HFFc6 (cell line): Measurements from ENCODE around the gene KRT82. TPM values are rescaled to one million over a fixed set of nuclear protein-coding genes. Genes with fewer than 3 reads are reported as not detected.

Experiments used
- DNase-seq: peaks from one replicate; pipeline ENCODE4 v3.0.0-alpha.2; 2018
- H3K27ac Mint-ChIP-seq: 2 replicates; pipeline ENCODE4 v1.8.0; 2020; ENCODE audit warnings: mild to moderate bottlenecking, mixed read lengths
- H3K27me3 Mint-ChIP-seq: 2 replicates; pipeline ENCODE4 v1.8.0; 2021; ENCODE audit warnings: mild to moderate bottlenecking, moderate library complexity, mixed read lengths; ENCODE audit not compliant: insufficient read depth
- H3K36me3 Mint-ChIP-seq: 2 replicates; pipeline ENCODE4 v1.8.0; 2021; ENCODE audit warnings: low read depth, mixed read lengths
- H3K4me1 Mint-ChIP-seq: 2 replicates; pipeline ENCODE4 v1.8.0; 2020; ENCODE audit warnings: low read depth, mixed read lengths
- H3K4me3 Mint-ChIP-seq: 2 replicates; pipeline ENCODE4 v1.8.0; 2020; ENCODE audit warnings: mild to moderate bottlenecking, moderate library complexity, mixed read lengths
- H3K9me3 Mint-ChIP-seq: 2 replicates; pipeline ENCODE4 v1.8.0; 2020; ENCODE audit warnings: mild to moderate bottlenecking, mixed read lengths
- total RNA-seq, 6 experiments: library from RNA; stranded (reverse); fragmentation: NEBNext Ultra II Directional; extraction: Animal tissue kit (Norgen Biotek cat#: 25700); gene quantifications; 2 replicates in 1 of 6; 3 replicates in 5 of 6; pipeline ENCODE4 v1.2.3, GENCODE V29; 2021
- TF ChIP-seq, protein P1 (sequence below): fragments of 200-600 bp; sonication (generic); IDR thresholded peaks from 2 replicates; pipeline ENCODE4 v1.5.0; 2021; ENCODE audit warnings: antibody characterized with exemption, mild to moderate bottlenecking

The KRT82 gene
- total RNA-seq, 6 experiments from 2014 or later, result not detected

DNA sequence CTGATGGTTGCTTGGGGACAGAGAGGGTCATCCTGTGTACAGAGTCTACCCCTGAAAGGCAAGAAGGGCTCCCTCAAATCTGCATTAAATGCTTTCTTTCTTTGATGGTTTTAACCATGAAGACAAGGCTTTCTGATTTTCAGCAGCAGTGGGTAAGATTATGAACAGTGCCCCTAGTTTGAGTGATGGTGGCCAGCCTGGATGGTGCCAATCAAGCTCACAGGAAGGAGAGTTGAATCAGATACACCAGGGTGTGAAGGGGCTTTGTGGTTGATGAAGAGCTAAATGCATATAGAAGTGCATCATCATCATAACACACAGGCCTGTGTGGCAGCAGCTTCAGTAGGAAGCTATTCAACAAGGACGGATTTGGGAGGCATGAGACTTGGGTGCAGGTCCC is 44.6 kb downstream of the KRT82 start:
- H3K36me3 Mint-ChIP-seq, result no peaks in the 10 kb centered on the region
- no peak overlapping the region for H3K4me3 Mint-ChIP-seq
- H3K27ac Mint-ChIP-seq, result no peak overlapping the region
- H3K9me3 Mint-ChIP-seq, result no peaks in the 10 kb centered on the region
- no peaks in the 10 kb centered on the region for H3K4me1 Mint-ChIP-seq
- H3K27me3 Mint-ChIP-seq, result peaks cover 41% of the 10 kb centered on the region
- no peak for DNase-seq
- TF ChIP-seq, protein P1, sequence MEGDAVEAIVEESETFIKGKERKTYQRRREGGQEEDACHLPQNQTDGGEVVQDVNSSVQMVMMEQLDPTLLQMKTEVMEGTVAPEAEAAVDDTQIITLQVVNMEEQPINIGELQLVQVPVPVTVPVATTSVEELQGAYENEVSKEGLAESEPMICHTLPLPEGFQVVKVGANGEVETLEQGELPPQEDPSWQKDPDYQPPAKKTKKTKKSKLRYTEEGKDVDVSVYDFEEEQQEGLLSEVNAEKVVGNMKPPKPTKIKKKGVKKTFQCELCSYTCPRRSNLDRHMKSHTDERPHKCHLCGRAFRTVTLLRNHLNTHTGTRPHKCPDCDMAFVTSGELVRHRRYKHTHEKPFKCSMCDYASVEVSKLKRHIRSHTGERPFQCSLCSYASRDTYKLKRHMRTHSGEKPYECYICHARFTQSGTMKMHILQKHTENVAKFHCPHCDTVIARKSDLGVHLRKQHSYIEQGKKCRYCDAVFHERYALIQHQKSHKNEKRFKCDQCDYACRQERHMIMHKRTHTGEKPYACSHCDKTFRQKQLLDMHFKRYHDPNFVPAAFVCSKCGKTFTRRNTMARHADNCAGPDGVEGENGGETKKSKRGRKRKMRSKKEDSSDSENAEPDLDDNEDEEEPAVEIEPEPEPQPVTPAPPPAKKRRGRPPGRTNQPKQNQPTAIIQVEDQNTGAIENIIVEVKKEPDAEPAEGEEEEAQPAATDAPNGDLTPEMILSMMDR, result no peak

GRCh38 chr12:52360663-52361271 is 45.4 kb downstream of the KRT82 start:
- TF ChIP-seq, protein P1, result no peak
- H3K27ac Mint-ChIP-seq, result no peak overlapping the region
- no peak for DNase-seq
- no peak overlapping the region for H3K4me3 Mint-ChIP-seq
- H3K27me3 Mint-ChIP-seq, result peaks cover 37% of the 10 kb centered on the region
- no peaks in the 10 kb centered on the region for H3K9me3 Mint-ChIP-seq
- no peaks in the 10 kb centered on the region for H3K4me1 Mint-ChIP-seq
- H3K36me3 Mint-ChIP-seq, result no peaks in the 10 kb centered on the region

- H3K36me3 Mint-ChIP-seq, result no peaks in the 10 kb centered on the region
- H3K9me3 Mint-ChIP-seq, result no peaks in the 10 kb centered on the region
- peaks cover 34% of the 10 kb centered on the region for H3K27me3 Mint-ChIP-seq
- H3K4me1 Mint-ChIP-seq, result peaks cover 5% of the 10 kb centered on the region
- no peak overlapping the region for H3K27ac Mint-ChIP-seq
- DNase-seq, result no peak
- no peak overlapping the region for H3K4me3 Mint-ChIP-seq
- TF ChIP-seq, protein P1, result no peak
These were observed 46.0 kb downstream of the KRT82 start for GRCh38 chr12:52360106-52360662.

- Mint-ChIP-seq H3K27me3 (peaks cover 35% of the 10 kb centered on the region), H3K4me1 (peaks cover 10% of the 10 kb centered on the region)
- DNase-seq, result no peak
These were observed 46.5 kb downstream of the KRT82 start for GRCh38 chr12:52359621-52360061.

DNA sequence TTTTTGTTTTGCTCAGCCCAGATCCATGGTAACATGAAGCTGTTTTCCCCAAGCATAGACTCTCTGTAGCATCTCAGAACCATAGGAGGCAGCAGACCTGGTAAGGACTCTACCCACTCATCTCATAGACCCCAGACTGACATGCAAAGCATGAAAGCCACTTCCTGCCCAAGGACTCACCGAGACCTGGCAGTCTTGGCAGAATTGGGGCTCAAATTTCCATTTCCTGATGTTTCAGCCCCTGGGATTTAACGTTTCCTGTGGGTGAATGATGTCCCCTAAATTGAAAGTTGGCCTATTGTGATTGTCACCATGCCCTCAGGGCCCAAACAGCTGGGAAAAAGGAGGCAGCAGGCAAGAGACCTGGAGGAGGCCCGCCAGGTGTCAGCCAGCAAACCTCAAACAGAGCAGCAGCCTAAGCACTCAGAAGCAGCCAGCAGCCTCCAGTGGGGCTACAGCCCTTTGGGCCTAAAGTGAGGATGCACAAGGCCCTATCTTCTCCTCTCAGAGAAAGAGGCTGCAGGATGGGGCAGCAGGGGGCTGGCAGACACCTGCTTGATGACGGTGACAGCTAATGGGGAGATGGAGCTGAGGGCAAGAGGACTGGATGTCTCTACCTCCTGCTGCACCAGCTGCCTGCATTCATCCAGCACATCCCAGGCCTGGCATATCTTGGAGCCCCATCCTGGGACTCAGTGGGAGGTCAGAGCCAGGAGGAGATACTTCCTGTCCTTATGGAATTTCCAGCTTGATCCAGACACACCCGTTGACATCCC is 47.4 kb downstream of the KRT82 start:
- no peak for DNase-seq
- no peak overlapping the region for H3K27ac Mint-ChIP-seq
- H3K4me3 Mint-ChIP-seq, result no peak overlapping the region
- peaks cover 37% of the 10 kb centered on the region for H3K27me3 Mint-ChIP-seq
- TF ChIP-seq, protein P1, result no peak
- peaks cover 10% of the 10 kb centered on the region for H3K4me1 Mint-ChIP-seq
- no peaks in the 10 kb centered on the region for H3K36me3 Mint-ChIP-seq
- no peaks in the 10 kb centered on the region for H3K9me3 Mint-ChIP-seq

More at GRCh38 chr12:52359621-52360061, 46.5 kb downstream of the KRT82 start:
- TF ChIP-seq, protein P1, result no peak
- H3K9me3 Mint-ChIP-seq, result no peaks in the 10 kb centered on the region
- H3K36me3 Mint-ChIP-seq, result no peaks in the 10 kb centered on the region
- H3K4me3 Mint-ChIP-seq, result no peak overlapping the region
- H3K27ac Mint-ChIP-seq, result no peak overlapping the region
